ENCODE data around the gene KDM5B. TPM values are rescaled to one million over a fixed set of nuclear protein-coding genes. Genes with fewer than 3 reads are reported as not detected.

The KDM5B gene
- total and polyA plus RNA-seq, 9 of the 15 experiments (the other 6 are each of a cell fraction or from before 2014, with no cell fraction given): 15.4 to 90.6 (median 57.1) TPM

DNA sequence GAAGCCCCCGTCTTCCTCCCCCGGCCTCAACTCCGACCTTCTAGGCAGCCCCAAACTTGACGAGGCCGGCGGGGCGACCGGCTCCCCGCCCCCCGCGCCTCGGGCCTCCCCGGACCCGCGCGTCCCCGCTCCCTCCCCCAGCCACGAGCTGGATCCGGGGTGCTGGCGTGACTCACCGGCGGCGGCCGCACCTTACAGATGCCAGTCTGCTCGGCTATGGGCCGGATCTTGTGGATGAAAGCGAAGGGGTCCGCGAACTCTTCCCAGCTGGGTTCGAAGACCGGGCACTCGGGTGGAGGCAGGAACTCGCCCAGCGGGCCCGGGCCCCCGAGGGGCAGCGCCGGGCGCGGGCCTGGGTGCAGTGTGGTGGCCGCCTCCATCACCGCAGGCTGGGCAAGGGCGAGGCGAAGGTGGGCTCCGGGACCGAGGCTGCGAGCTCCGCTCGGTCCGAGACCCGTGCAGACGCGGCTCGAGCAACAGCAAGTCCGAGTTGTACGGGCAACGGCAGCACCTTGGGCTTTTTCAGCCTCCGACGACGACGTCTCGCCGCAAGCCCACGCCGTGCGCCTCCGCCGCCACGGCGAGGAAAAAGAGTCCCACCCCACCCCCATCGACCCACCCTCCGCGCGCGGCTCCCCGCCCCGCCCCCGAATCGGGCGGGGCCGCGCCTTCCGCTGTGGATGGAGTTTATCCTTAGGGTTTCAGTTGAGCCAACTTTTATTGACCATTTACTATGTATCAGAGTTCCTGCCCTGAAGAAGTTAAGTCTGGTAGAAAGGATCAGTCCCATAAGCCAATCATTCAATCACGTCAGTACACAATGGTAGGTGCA is at the start of gene KDM5B (continued):
- TF ChIP-seq MYC (IDR thresholded peaks at IDR 0.05; ENCODE audit: low read depth, low read length) (peak; percentile 80), MYC (CRISPR knock-in tag; IDR thresholded peaks at IDR 0.05; ENCODE audit: borderline replicate concordance, low read depth) (no peak), HMGN3 (IDR thresholded peaks at IDR 0.05; ENCODE audit: borderline replicate concordance, extremely low read depth, insufficient read length, low read depth, low read length) (peak; percentile 58), ZNF444 (CRISPR knock-in tag; IDR thresholded peaks at IDR 0.05) (no peak), TAL1 (IDR thresholded peaks at IDR 0.05) (no peak), SAFB2 (IDR thresholded peaks at IDR 0.05; ENCODE audit: borderline replicate concordance, low read depth, low read length, severe bottlenecking) (no peak), PCBP1 (IDR thresholded peaks at IDR 0.05; ENCODE audit: low read depth, low read length, poor library complexity, severe bottlenecking) (peak; percentile 97), BCL6 (CRISPR knock-in tag; IDR thresholded peaks at IDR 0.05) (no peak), ZNF24 (IDR thresholded peaks at IDR 0.05) (no peak), IFI16 (CRISPR knock-in tag; IDR thresholded peaks at IDR 0.05) (no peak), ZNF347 (CRISPR knock-in tag; IDR thresholded peaks at IDR 0.05; ENCODE audit: low read depth) (no peak), SMARCA5 (IDR thresholded peaks at IDR 0.05) (no peak), RBM15 (IDR thresholded peaks at IDR 0.05; ENCODE audit: insufficient read depth, low read length) (no peak), HDAC2 (IDR thresholded peaks at IDR 0.05) (0 out of 2 replicates have a peak, but pooled peaks have one; percentile 46), MYNN (IDR thresholded peaks at IDR 0.05) (peak; percentile 8; the same call in 1 of the 2 replicates), MYNN (CRISPR knock-in tag; IDR thresholded peaks at IDR 0.05) (no peak), KDM4B (IDR thresholded peaks at IDR 0.05; ENCODE audit: borderline replicate concordance in 2 of 2, low read depth in 1 of 2) (peak in 1 of 2 experiments; percentile 86; a peak in 1 of 4 replicates), ZNF785 (CRISPR knock-in tag; IDR thresholded peaks at IDR 0.05) (no peak), ZFX (CRISPR knock-in tag; IDR thresholded peaks at IDR 0.05) (peak; percentile 25; the same call in 1 of the 2 replicates), NRF1 (conservative IDR thresholded peaks at IDR 0.05 in 1 of 2, IDR thresholded peaks at IDR 0.05 in 1 of 2) (no peak), ZNF311 (CRISPR knock-in tag; IDR thresholded peaks at IDR 0.05) (no peak), NR2F6 (CRISPR knock-in tag; IDR thresholded peaks at IDR 0.05) (0 out of 2 replicates have a peak, but pooled peaks have one; percentile 28), SRSF9 (IDR thresholded peaks at IDR 0.05; ENCODE audit: borderline replicate concordance, low read depth, low read length) (no peak), SMAD3 (CRISPR knock-in tag; conservative IDR thresholded peaks at IDR 0.05) (0 out of 2 replicates have a peak, but pooled peaks have one; percentile 61)
- TF ChIP-seq, protein P1, sequence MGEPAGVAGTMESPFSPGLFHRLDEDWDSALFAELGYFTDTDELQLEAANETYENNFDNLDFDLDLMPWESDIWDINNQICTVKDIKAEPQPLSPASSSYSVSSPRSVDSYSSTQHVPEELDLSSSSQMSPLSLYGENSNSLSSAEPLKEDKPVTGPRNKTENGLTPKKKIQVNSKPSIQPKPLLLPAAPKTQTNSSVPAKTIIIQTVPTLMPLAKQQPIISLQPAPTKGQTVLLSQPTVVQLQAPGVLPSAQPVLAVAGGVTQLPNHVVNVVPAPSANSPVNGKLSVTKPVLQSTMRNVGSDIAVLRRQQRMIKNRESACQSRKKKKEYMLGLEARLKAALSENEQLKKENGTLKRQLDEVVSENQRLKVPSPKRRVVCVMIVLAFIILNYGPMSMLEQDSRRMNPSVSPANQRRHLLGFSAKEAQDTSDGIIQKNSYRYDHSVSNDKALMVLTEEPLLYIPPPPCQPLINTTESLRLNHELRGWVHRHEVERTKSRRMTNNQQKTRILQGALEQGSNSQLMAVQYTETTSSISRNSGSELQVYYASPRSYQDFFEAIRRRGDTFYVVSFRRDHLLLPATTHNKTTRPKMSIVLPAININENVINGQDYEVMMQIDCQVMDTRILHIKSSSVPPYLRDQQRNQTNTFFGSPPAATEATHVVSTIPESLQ (CRISPR knock-in tag; IDR thresholded peaks at IDR 0.05): peak; percentile 78; the same call in 1 of the 2 replicates
- TF ChIP-seq, protein P2, sequence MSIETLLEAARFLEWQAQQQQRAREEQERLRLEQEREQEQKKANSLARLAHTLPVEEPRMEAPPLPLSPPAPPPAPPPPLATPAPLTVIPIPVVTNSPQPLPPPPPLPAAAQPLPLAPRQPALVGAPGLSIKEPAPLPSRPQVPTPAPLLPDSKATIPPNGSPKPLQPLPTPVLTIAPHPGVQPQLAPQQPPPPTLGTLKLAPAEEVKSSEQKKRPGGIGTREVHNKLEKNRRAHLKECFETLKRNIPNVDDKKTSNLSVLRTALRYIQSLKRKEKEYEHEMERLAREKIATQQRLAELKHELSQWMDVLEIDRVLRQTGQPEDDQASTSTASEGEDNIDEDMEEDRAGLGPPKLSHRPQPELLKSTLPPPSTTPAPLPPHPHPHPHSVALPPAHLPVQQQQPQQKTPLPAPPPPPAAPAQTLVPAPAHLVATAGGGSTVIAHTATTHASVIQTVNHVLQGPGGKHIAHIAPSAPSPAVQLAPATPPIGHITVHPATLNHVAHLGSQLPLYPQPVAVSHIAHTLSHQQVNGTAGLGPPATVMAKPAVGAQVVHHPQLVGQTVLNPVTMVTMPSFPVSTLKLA (conservative IDR thresholded peaks at IDR 0.05): peak; percentile 88 to 97
- TF ChIP-seq, protein P3, sequence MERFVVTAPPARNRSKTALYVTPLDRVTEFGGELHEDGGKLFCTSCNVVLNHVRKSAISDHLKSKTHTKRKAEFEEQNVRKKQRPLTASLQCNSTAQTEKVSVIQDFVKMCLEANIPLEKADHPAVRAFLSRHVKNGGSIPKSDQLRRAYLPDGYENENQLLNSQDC (CRISPR knock-in tag; IDR thresholded peaks at IDR 0.05): no peak

Data from K562 (cell line).